K562 (cell line): Measurements from ENCODE around the gene CLHC1. TPM values are rescaled to one million over a fixed set of nuclear protein-coding genes. Genes with fewer than 3 reads are reported as not detected.

Source experiments
- BRD4 ChIP-seq: fragments of 200-600 bp; sonication (generic); IDR thresholded peaks from 2 replicates; pipeline ENCODE4 v1.6.1; 2017; ENCODE audit warnings: inconsistent platforms
- CREBBP ChIP-seq: IDR thresholded peaks from one replicate; pipeline ENCODE4 v1.6.1; 2012; ENCODE audit warnings: low read depth, mild to moderate bottlenecking, control low read depth, inconsistent platforms, low read length
- CREM ChIP-seq: IDR thresholded peaks from 2 replicates; pipeline ENCODE4 v1.6.1; 2014; ENCODE audit warnings: antibody characterized with exemption, low read depth
- CSDE1 ChIP-seq, 2 experiments: fragments of 450-650 bp; IDR thresholded peaks; 2 replicates each; pipeline ENCODE4 v1.6.1; 2016; ENCODE audit warnings: mild to moderate bottlenecking in 1 of 2
- HIVEP1 ChIP-seq: fragments of 250-450 bp; sonication (Bioruptor Pico); IDR thresholded peaks from 2 replicates; pipeline ENCODE4 v1.4.0; 2020; ENCODE audit warnings: mild to moderate bottlenecking
- HMG20A ChIP-seq: fragments of 450-650 bp; formaldehyde crosslinking; conservative IDR thresholded peaks from 2 replicates; pipeline ENCODE4 v1.4.0; 2020; ENCODE audit warnings: mild to moderate bottlenecking, mixed read lengths
- HNRNPK ChIP-seq: fragments of 200-400 bp; formaldehyde crosslinking; IDR thresholded peaks from one replicate; pipeline ENCODE4 v1.6.1; 2018; ENCODE audit warnings: mild to moderate bottlenecking, low read depth, low read length; ENCODE audit not compliant: poor library complexity, severe bottlenecking
- ILF3 ChIP-seq: fragments of 450-650 bp; IDR thresholded peaks from 2 replicates; pipeline ENCODE4 v1.6.1; 2018; ENCODE audit warnings: antibody characterized with exemption, mild to moderate bottlenecking, moderate library complexity, borderline replicate concordance
- JUND ChIP-seq, 2 experiments: IDR thresholded peaks; 2 replicates in 1 of 2; 3 replicates in 1 of 2; pipeline ENCODE4 v1.6.1; 2011; ENCODE audit warnings: borderline replicate concordance in 2 of 2, low read depth in 2 of 2, low read length in 2 of 2, improper control_type of control experiment in 1 of 2, missing biosample characterization in 1 of 2, missing genetic modification characterization in 1 of 2, missing genetic modification reagents in 1 of 2
- MCM2 ChIP-seq: fragments of 450-650 bp; IDR thresholded peaks from 2 replicates; pipeline ENCODE4 v1.6.1; 2017; ENCODE audit warnings: low read depth, mild to moderate bottlenecking
- MXI1 ChIP-seq: IDR thresholded peaks from 2 replicates; pipeline ENCODE4 v1.6.1; 2011; ENCODE audit warnings: low read depth, mild to moderate bottlenecking, improper control_type of control experiment, low read length
- MYC ChIP-seq, 2 experiments: fragments of 250-450 bp in 1 of 2; sonication (Bioruptor Pico) in 1 of 2; IDR thresholded peaks; 2 replicates each; pipeline versions ENCODE4 v1.5.1 to v1.6.1; 2012 to 2021; ENCODE audit warnings: low read depth in 2 of 2, borderline replicate concordance in 1 of 2, improper control_type of control experiment in 1 of 2, low read length in 1 of 2, mild to moderate bottlenecking in 1 of 2, moderate library complexity in 1 of 2
- PCBP2 ChIP-seq: fragments of 200-400 bp; formaldehyde crosslinking; IDR thresholded peaks from 2 replicates; pipeline ENCODE4 v1.6.1; 2018; ENCODE audit warnings: low read length, low read depth, mild to moderate bottlenecking, moderate library complexity; ENCODE audit not compliant: poor library complexity, severe bottlenecking
- POLR2H ChIP-seq: IDR thresholded peaks from 2 replicates; pipeline ENCODE4 v1.6.1; 2016; ENCODE audit warnings: missing genetic modification characterization, low read depth, mild to moderate bottlenecking, control low read depth, missing compliant biosample characterization, moderate library complexity
- RCOR1 ChIP-seq, 2 experiments: IDR thresholded peaks; 2 replicates each; pipeline ENCODE4 v1.6.1; 2012; ENCODE audit warnings: low read depth in 2 of 2, low read length in 2 of 2, borderline replicate concordance in 1 of 2, improper control_type of control experiment in 1 of 2
- ZFP36 ChIP-seq: fragments of 150-350 bp; IDR thresholded peaks from 2 replicates; pipeline ENCODE4 v1.6.1; 2018; ENCODE audit warnings: low read length, low read depth; ENCODE audit not compliant: partially characterized antibody
- ZNF3 ChIP-seq: fragments of 250-450 bp; sonication (Bioruptor Pico); IDR thresholded peaks from 2 replicates; pipeline ENCODE4 v1.5.0; 2021; ENCODE audit warnings: mild to moderate bottlenecking, moderate library complexity
- ZNF584 ChIP-seq: fragments of 200-800 bp; sonication (Bioruptor generic); IDR thresholded peaks from 2 replicates; pipeline ENCODE4 v1.6.1; 2016; ENCODE audit warnings: low read depth, mild to moderate bottlenecking, missing genetic modification characterization, missing compliant biosample characterization
- ZSCAN29 ChIP-seq: fragments of 450-650 bp; IDR thresholded peaks from 2 replicates; pipeline ENCODE4 v1.6.1; 2017
- polyA plus RNA-seq, 8 experiments: library from polyadenylated mRNA; depleted of rRNA in 4 of 8; stranded (reverse) in 5 of 8; unstranded in 3 of 8; fragments of >200 nt; fragmentation: Nextera tagmentation in 2 of 8; fragmentation: Illumina TruSeq in 1 of 8; extraction: Ambion mirVana in 2 of 8; extraction: Trizol in 1 of 8; gene quantifications; 2 replicates each; pipeline versions ENCODE4 v1.2.1 to v1.2.3, GENCODE V29; 2011 to 2014; ENCODE audit warnings: inconsistent platforms in 1 of 8, missing spikeins in 1 of 8
- total RNA-seq, 7 experiments: library from RNA; depleted of rRNA in 6 of 7; stranded (reverse); fragments of >200 nt in 6 of 7; fragmentation: Illumina TruSeq in 2 of 7; extraction: Trizol in 2 of 7; gene quantifications; 2 replicates each; pipeline versions ENCODE4 v1.2.1 to v1.2.3, GENCODE V29; 2011 to 2021; ENCODE audit warnings: low replicate concordance in 1 of 7
- TF ChIP-seq, protein P1 (sequence below): fragments of 250-450 bp; sonication (Bioruptor Pico); IDR thresholded peaks from 2 replicates; pipeline ENCODE4 v1.5.0; 2021; ENCODE audit warnings: mild to moderate bottlenecking, moderate library complexity
- TF ChIP-seq, protein P2 (sequence below), 2 experiments: fragments of 150-350 bp in 1 of 2; IDR thresholded peaks; 2 replicates each; pipeline ENCODE4 v1.6.1; 2012 to 2016; ENCODE audit warnings: low read depth in 2 of 2, low read length in 2 of 2, mild to moderate bottlenecking in 1 of 2, moderate library complexity in 1 of 2

Gene CLHC1
- total and polyA plus RNA-seq, 9 of the 15 experiments (the other 6 are each of a cell fraction or from before 2014, with no cell fraction given) = 3.7 to 14.3 (median 8.6) TPM

DNA sequence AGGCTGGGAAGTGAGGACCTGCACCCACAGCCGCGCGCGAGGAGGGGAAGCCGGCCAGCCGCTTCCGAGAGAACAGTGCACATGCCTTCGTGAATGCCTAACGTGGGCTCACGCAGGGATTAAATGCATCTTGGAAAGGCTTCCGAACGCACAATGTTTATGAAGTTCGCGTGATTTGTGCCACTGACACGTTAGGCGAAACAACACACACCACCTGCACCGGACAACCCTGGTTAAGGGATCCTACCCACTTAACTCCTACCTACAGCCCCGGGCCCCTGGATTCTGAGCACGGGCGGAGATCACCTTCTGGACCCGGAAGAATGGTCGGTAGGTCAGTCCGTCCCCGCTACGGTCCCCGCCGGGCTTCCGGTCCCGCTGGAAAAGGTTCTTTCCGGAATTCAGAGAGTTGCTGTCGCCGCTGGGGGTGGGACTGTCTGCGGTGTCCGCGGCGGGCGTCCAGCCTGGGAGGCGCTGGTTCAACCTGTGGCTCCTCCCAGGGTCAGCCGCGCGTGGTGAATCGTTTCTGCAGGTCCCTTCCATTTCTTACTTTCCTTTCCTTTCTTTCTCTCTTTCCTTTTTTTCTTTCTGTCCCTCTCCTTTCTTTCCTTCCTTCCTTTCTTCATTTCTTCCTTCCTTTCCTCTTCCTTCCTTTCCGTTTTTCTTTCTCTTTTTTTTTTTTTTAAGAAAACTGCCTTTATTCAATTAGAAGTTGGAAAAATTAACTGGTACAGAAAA lies 37.0 kb upstream of the CLHC1 start, which contains the start of gene MTIF2 (continued):
- TF ChIP-seq JUND (IDR thresholded peaks at IDR 0.05; ENCODE audit: borderline replicate concordance, low read depth, low read length) (peak; percentile 74), JUND (tag; IDR thresholded peaks at IDR 0.05; ENCODE audit: borderline replicate concordance, low read depth, low read length) (peak; percentile 54; the same call in 1 of the 3 replicates), CSDE1 (IDR thresholded peaks at IDR 0.05) (no peak), MYC (IDR thresholded peaks at IDR 0.05; ENCODE audit: low read depth, low read length) (peak; percentile 95), MYC (CRISPR knock-in tag; IDR thresholded peaks at IDR 0.05; ENCODE audit: borderline replicate concordance, low read depth) (peak; percentile 86; the same call in 1 of the 2 replicates), ZFP36 (no peak), ZNF3 (CRISPR knock-in tag) (no peak), HIVEP1 (no peak), RCOR1 (IDR thresholded peaks at IDR 0.05; ENCODE audit: borderline replicate concordance in 1 of 2, low read depth in 2 of 2, low read length in 2 of 2) (peak in 1 of 2 experiments; percentile 76; a peak in 2 of 4 replicates), ZSCAN29 (no peak; the same call in 1 of the 2 replicates), HNRNPK (no peak), MXI1 (no peak), PCBP2 (no peak), MCM2 (no peak), ILF3 (no peak), HMG20A (CRISPR knock-in tag) (no peak), POLR2H (tag) (peak; percentile 84), CREM (peak; percentile 89), ZNF584 (CRISPR knock-in tag) (no peak), CREBBP (no peak), BRD4 (no peak)
- TF ChIP-seq, protein P1, sequence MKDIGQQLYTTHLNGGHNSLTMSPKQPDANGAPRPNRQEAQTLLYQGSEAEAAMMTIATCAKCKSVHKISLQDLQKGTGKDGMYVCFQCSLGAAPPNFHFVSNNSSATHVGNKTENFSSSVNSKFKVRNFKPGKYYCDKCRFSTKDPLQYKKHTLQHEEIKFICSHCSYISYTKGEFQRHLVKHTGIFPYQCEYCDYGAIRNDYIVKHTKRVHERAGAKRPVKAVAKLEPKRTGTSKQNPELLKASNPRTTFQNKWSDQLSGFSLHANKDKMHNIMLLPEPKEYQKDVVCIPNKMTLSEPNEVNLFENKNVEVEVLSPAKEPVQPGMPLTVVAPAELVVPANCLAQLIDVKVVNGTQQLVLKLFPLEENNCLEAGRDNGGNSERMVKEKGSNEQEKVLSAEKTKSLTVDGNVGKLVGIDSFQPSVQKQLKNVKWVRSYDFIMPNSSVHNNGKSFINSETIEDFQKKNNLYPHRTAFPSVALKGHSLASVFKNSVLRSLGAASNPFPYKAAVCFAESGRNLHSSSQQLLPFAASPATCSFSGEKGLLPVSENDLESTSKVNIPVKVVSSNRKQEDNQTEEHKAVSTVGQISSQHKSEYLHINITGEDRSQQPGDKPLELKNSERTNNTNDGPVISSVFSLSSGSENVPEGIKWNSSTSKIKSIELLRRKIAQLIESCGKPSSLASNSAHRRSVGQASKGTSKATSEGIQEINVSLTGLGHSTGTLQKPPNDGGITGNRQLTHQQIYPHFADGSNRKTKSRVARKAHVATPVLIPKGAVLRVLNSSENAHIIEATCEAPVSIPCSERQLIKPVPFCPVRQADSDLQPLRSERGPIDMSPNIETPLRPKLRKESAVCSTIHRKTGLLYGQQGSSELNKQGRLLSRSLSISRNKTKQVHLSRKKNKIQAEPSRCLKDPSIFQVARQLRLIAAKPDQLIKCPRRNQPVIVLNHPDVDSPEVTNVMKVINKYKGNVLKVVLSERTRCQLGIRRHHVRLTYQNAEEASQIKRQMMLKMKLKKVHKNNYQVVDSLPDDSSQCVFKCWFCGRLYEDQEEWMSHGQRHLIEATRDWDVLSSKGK (CRISPR knock-in tag) = no peak
- TF ChIP-seq, protein P2, sequence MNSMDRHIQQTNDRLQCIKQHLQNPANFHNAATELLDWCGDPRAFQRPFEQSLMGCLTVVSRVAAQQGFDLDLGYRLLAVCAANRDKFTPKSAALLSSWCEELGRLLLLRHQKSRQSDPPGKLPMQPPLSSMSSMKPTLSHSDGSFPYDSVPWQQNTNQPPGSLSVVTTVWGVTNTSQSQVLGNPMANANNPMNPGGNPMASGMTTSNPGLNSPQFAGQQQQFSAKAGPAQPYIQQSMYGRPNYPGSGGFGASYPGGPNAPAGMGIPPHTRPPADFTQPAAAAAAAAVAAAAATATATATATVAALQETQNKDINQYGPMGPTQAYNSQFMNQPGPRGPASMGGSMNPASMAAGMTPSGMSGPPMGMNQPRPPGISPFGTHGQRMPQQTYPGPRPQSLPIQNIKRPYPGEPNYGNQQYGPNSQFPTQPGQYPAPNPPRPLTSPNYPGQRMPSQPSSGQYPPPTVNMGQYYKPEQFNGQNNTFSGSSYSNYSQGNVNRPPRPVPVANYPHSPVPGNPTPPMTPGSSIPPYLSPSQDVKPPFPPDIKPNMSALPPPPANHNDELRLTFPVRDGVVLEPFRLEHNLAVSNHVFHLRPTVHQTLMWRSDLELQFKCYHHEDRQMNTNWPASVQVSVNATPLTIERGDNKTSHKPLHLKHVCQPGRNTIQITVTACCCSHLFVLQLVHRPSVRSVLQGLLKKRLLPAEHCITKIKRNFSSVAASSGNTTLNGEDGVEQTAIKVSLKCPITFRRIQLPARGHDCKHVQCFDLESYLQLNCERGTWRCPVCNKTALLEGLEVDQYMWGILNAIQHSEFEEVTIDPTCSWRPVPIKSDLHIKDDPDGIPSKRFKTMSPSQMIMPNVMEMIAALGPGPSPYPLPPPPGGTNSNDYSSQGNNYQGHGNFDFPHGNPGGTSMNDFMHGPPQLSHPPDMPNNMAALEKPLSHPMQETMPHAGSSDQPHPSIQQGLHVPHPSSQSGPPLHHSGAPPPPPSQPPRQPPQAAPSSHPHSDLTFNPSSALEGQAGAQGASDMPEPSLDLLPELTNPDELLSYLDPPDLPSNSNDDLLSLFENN (IDR thresholded peaks at IDR 0.05; ENCODE audit: low read depth in 2 of 2, low read length in 2 of 2) = no peak
